H1 (cell line): ENCODE measurements around the gene LPCAT1. TPM values are rescaled to one million over a fixed set of nuclear protein-coding genes. Genes with fewer than 3 reads are reported as not detected.
A peak's percentile ranks its signal among the peaks of the same experiment; 100 is the strongest.

ENCODE experiments used
- CTCF ChIA-PET: fragments of 300-600 bp; sonication (Branson Sonifier 250); formaldehyde crosslinking; loops from one replicate; lab custom pipeline; 2021; ENCODE audit not compliant: partially characterized antibody; lab: Charles Lee
- POLR2A ChIA-PET: fragments of 300-600 bp; sonication (Branson Sonifier 250); formaldehyde crosslinking; loops from one replicate; lab custom pipeline; 2021; ENCODE audit warnings: inconsistent platforms; ENCODE audit not compliant: partially characterized antibody; lab: Charles Lee
- DNase-seq, 2 experiments: peaks; one replicate each; pipeline versions ENCODE4 v3.0.0 to v3.0.0-alpha.2; 2010 to 2022; ENCODE audit warnings: low spot score in 2 of 2, low read depth in 1 of 2, mixed read lengths in 1 of 2
- FAIRE-seq: peaks from 2 replicates; lab custom pipeline; 2011; peaks lifted over from hg19 to GRCh38; lab: Jason Lieb, UNC
- H2AFZ ChIP-seq: 2 replicates; pipeline ENCODE4 v1.8.1; 2012; ENCODE audit warnings: low read length, inconsistent platforms
- H2AK5ac ChIP-seq: 2 replicates; pipeline ENCODE4 v1.6.1; 2013; ENCODE audit warnings: low read depth, low read length
- H2BK120ac ChIP-seq: replicated peaks from 2 replicates; pipeline ENCODE3; 2013; ENCODE audit warnings: low read depth, low read length, inconsistent platforms
- H2BK12ac ChIP-seq: 2 replicates; pipeline ENCODE4 v1.6.1; 2013; ENCODE audit warnings: low read depth, low read length
- H2BK15ac ChIP-seq: 2 replicates; pipeline ENCODE4 v1.6.1; 2013; ENCODE audit warnings: low read length
- H2BK20ac ChIP-seq: 2 replicates; pipeline ENCODE4 v1.6.1; 2013; ENCODE audit warnings: low read length
- H2BK5ac ChIP-seq: 2 replicates; pipeline ENCODE4 v1.6.1; 2013; ENCODE audit warnings: low read depth, low read length
- H3K14ac ChIP-seq: 2 replicates; pipeline ENCODE4 v1.6.1; 2013; ENCODE audit warnings: inconsistent platforms; ENCODE audit not compliant: insufficient read length
- H3K18ac ChIP-seq: 2 replicates; pipeline ENCODE4 v1.6.1; 2013; ENCODE audit warnings: low read length; ENCODE audit errors: extremely low read depth
- H3K23ac ChIP-seq: 2 replicates; pipeline ENCODE4 v1.6.1; 2013; ENCODE audit warnings: inconsistent platforms; ENCODE audit not compliant: insufficient read length
- H3K23me2 ChIP-seq: 2 replicates; pipeline ENCODE4 v1.6.1; 2013; ENCODE audit warnings: low read depth, low read length
- H3K27ac ChIP-seq: 2 replicates; pipeline ENCODE4 v1.6.1; 2011; ENCODE audit warnings: low read depth, low read length, inconsistent platforms
- H3K27me3 ChIP-seq, 4 experiments: replicated peaks in 1 of 4; 1 replicate in 1 of 4; 2 replicates in 3 of 4; pipeline versions ENCODE4 v1.6.1 to v1.8.1; 2011 to 2013; ENCODE audit warnings: low read length in 3 of 4, mild to moderate bottlenecking in 3 of 4, inconsistent platforms in 2 of 4, mixed read lengths in 2 of 4, moderate library complexity in 1 of 4; ENCODE audit not compliant: control insufficient read depth in 3 of 4, insufficient read depth in 3 of 4; ENCODE audit errors: extremely low read depth in 1 of 4
- H3K36me3 ChIP-seq, 4 experiments: 2 replicates each; pipeline versions ENCODE4 v1.6.1 to v1.8.1; 2011 to 2013; ENCODE audit warnings: mild to moderate bottlenecking in 4 of 4, low read length in 3 of 4, moderate library complexity in 2 of 4, control low read depth in 1 of 4, inconsistent platforms in 1 of 4; ENCODE audit not compliant: insufficient read depth in 4 of 4, control insufficient read depth in 2 of 4
- H3K4ac ChIP-seq: replicated peaks from 2 replicates; pipeline ENCODE3; 2013; ENCODE audit warnings: low read length, low read depth, mixed read lengths, inconsistent platforms; ENCODE audit not compliant: insufficient read length
- H3K4me1 ChIP-seq, 4 experiments: replicated peaks in 1 of 4; 1 replicate in 1 of 4; 2 replicates in 3 of 4; pipeline versions ENCODE4 v1.6.1 to v1.8.1; 2011 to 2013; ENCODE audit warnings: low read length in 3 of 4, inconsistent platforms in 2 of 4, mixed read lengths in 1 of 4; ENCODE audit not compliant: insufficient read depth in 4 of 4, control insufficient read depth in 3 of 4
- H3K4me2 ChIP-seq, 2 experiments: 2 replicates each; pipeline versions ENCODE4 v1.6.1 to v1.8.1; 2011 to 2013; ENCODE audit warnings: low read depth in 2 of 2, low read length in 2 of 2, control low read depth in 1 of 2, inconsistent platforms in 1 of 2, mild to moderate bottlenecking in 1 of 2; ENCODE audit not compliant: insufficient read depth in 1 of 2
- H3K4me3 ChIP-seq, 4 experiments: fragments of 200-600, 300-600 bp in 1 of 4; sonication (generic), shearing (Covaris generic), sonication (Bioruptor Twin) in 1 of 4; 2 replicates each; pipeline versions ENCODE4 v1.5.1 to v1.8.1; 2011 to 2016; ENCODE audit warnings: low read length in 4 of 4, low read depth in 3 of 4, control low read depth in 2 of 4, inconsistent platforms in 2 of 4, mild to moderate bottlenecking in 2 of 4, mixed read lengths in 1 of 4, moderate library complexity in 1 of 4; ENCODE audit not compliant: insufficient read depth in 2 of 4; ENCODE audit errors: extremely low read depth in 1 of 4
- H3K56ac ChIP-seq: replicated peaks from 2 replicates; pipeline ENCODE3; 2013; ENCODE audit warnings: low read depth, mild to moderate bottlenecking, mixed read lengths, low read length, inconsistent platforms; ENCODE audit not compliant: insufficient read length
- H3K79me1 ChIP-seq: 2 replicates; pipeline ENCODE4 v1.6.1; 2013; ENCODE audit warnings: low read depth, low read length, control low read depth
- H3K79me2 ChIP-seq, 2 experiments: 2 replicates each; pipeline versions ENCODE4 v1.6.1 to v1.8.1; 2012 to 2013; ENCODE audit warnings: low read length in 2 of 2, mild to moderate bottlenecking in 2 of 2, inconsistent platforms in 1 of 2; ENCODE audit not compliant: insufficient read depth in 2 of 2, control insufficient read depth in 1 of 2
- H3K9ac ChIP-seq, 4 experiments: replicated peaks in 1 of 4; 1 replicate in 1 of 4; 2 replicates in 3 of 4; pipeline versions ENCODE4 v1.6.1 to v1.8.1; 2011 to 2013; ENCODE audit warnings: low read depth in 3 of 4, low read length in 3 of 4, control low read depth in 2 of 4, mild to moderate bottlenecking in 2 of 4, moderate library complexity in 2 of 4, inconsistent platforms in 1 of 4; ENCODE audit errors: extremely low read depth in 1 of 4
- H3K9me3 ChIP-seq, 2 experiments: 2 replicates each; pipeline versions ENCODE4 v1.6.1 to v1.8.1; 2012 to 2013; ENCODE audit warnings: mild to moderate bottlenecking in 2 of 2, moderate library complexity in 2 of 2, control low read depth in 1 of 2, inconsistent platforms in 1 of 2, low read depth in 1 of 2, low read length in 1 of 2, mixed read lengths in 1 of 2; ENCODE audit not compliant: insufficient read depth in 2 of 2
- H4K20me1 ChIP-seq, 2 experiments: replicated peaks in 1 of 2; 2 replicates each; pipeline versions ENCODE3 to v1.8.1; 2011 to 2013; ENCODE audit warnings: inconsistent platforms in 2 of 2, low read length in 2 of 2, mild to moderate bottlenecking in 1 of 2; ENCODE audit not compliant: insufficient read depth in 2 of 2, control insufficient read depth in 1 of 2
- H4K5ac ChIP-seq: 2 replicates; pipeline ENCODE4 v1.6.1; 2013; ENCODE audit warnings: low read length, low read depth, mixed read lengths, inconsistent platforms; ENCODE audit not compliant: insufficient read length
- H4K8ac ChIP-seq: 2 replicates; pipeline ENCODE4 v1.8.0; 2013; ENCODE audit warnings: mild to moderate bottlenecking, moderate library complexity, low read length, inconsistent platforms; ENCODE audit not compliant: insufficient read depth; ENCODE audit errors: extremely low read depth
- H4K91ac ChIP-seq: replicated peaks from 2 replicates; pipeline ENCODE3; 2013; ENCODE audit warnings: low read length, mixed read lengths, inconsistent platforms; ENCODE audit not compliant: insufficient read length
- CBX8 ChIP-seq: fragments of 300-800, 300-1000 bp; sonication (generic); IDR thresholded peaks from 2 replicates; pipeline ENCODE4 v1.7.1; 2016; ENCODE audit warnings: low read depth, low read length, borderline replicate concordance
- EGR1 ChIP-seq: IDR thresholded peaks from 2 replicates; pipeline ENCODE4 v1.6.1; 2011; ENCODE audit warnings: low read depth, low read length, borderline replicate concordance
- POU5F1 ChIP-seq: IDR thresholded peaks from 2 replicates; pipeline ENCODE4 v1.6.1; 2011; ENCODE audit warnings: low read depth, mild to moderate bottlenecking, low read length, moderate library complexity
- SP1 ChIP-seq: IDR thresholded peaks from 2 replicates; pipeline ENCODE4 v1.6.1; 2011; ENCODE audit warnings: low read depth, low read length
- WGBS, 2 experiments: shearing (Covaris generic) in 1 of 2; methylation state at CpG; one replicate each; pipeline versions ENCODE4 v1.1.6 to v1.1.7; 2013 to 2015; ENCODE audit warnings: low lambda C conversion rate in 2 of 2, mixed read lengths in 2 of 2, inconsistent platforms in 1 of 2, low coverage in 1 of 2, missing lambda C conversion rate in 1 of 2; ENCODE audit not compliant: insufficient replicate concordance in 2 of 2, insufficient coverage in 1 of 2, insufficient read length in 1 of 2; ENCODE audit errors: extremely low coverage in 1 of 2, missing lambda C conversion rate in 1 of 2; 5-methylcytosine and 5-hydroxymethylcytosine counted together
- polyA plus RNA-seq, 7 experiments: library from polyadenylated mRNA; depleted of rRNA in 3 of 7; stranded (reverse) in 5 of 7; unstranded in 2 of 7; fragments of >200 nt in 5 of 7; fragments of 200-250 nt in 2 of 7; gene quantifications; 1 replicate in 5 of 7; 2 replicates in 1 of 7; 4 replicates in 1 of 7; pipeline versions ENCODE4 v1.2.1 to v1.2.3, GENCODE V29; 2011 to 2013; ENCODE audit warnings: missing spikeins in 2 of 7, mixed read lengths in 2 of 7
- total RNA-seq: library from RNA; stranded (reverse); fragmentation: NEBNext Ultra II Directional; extraction: Animal tissue kit (Norgen Biotek cat#: 25700); gene quantifications from 2 replicates; pipeline ENCODE4 v1.2.1, GENCODE V29; 2021

The LPCAT1 gene
- total and polyA plus RNA-seq, 2 of the 8 experiments (the other 6 are each of a cell fraction or from before 2014, with no cell fraction given): 107 to 260 TPM

- Histone ChIP-seq H4K20me1 (peaks cover 19 to 35% of the 10 kb centered on the region in 2 experiments), H2BK15ac (peak overlapping the region; percentile 98; the same call in 1 of the 2 replicates), H4K5ac (peak overlapping the region; percentile 32), H2AFZ (no peak overlapping the region), H3K4me1 (peaks cover 17 to 76% (median 60%) of the 10 kb centered on the region in 4 experiments), H3K23me2 (peaks cover 8% of the 10 kb centered on the region; the same call in 1 of the 2 replicates), H3K23ac (no peak overlapping the region), H3K27me3 (no peaks in the 10 kb centered on the region), H3K36me3 (peaks cover 2 to 54% (median 7%) of the 10 kb centered on the region in 4 experiments; a peak in 6 of 8 replicates), H2BK20ac (peak overlapping the region; percentile 75; the same call in 1 of the 2 replicates), H4K8ac (peak overlapping the region; percentile 26; the same call in 1 of the 2 replicates), H2BK12ac (peak overlapping the region; percentile 99), H4K91ac (peak overlapping the region; percentile 83), H3K4ac (peak overlapping the region; percentile 76), H3K14ac (no peak overlapping the region), H3K79me1 (peaks cover 31% of the 10 kb centered on the region), H2AK5ac (peak overlapping the region; percentile 92), H3K4me3 (no peak overlapping the region), H3K9ac (no peak overlapping the region), H2BK120ac (no peak overlapping the region), H3K56ac (no peak overlapping the region), H2BK5ac (peak overlapping the region; percentile 100), H3K9me3 (no peaks in the 10 kb centered on the region), H3K4me2 (peak overlapping the region; percentile 6 to 48; a peak in 1 of 4 replicates), H3K79me2 (peaks cover 32 to 84% of the 10 kb centered on the region in 2 experiments), H3K18ac (peak overlapping the region; percentile 98), H3K27ac (peak overlapping the region; percentile 95; the same call in 1 of the 2 replicates)
- POLR2A ChIA-PET: interaction anchor here (0.5 to 3.8 kb wide), 8 partner anchors 8 to 364 kb away, joined by 3 to 39 read pairs (median 4); no protein-coding TSS in a partner anchor
- CTCF ChIA-PET: interaction anchor here (0.6 to 3.6 kb wide), 7 partner anchors 11 to 89 kb away, joined by 3 to 11 read pairs (median 5); no protein-coding TSS in a partner anchor
- no peak for TF ChIP-seq SP1
- TF ChIP-seq EGR1: no peak
- no peak for TF ChIP-seq CBX8
- TF ChIP-seq POU5F1: no peak
- FAIRE-seq (no peak), DNase-seq (peak in 1 of 2 experiments; percentile 45)
- 85% methylated on average over 19 of the region's 19 CpGs; no CpG with 5 or more reads in 1 of the 2 experiments for WGBS, 2 experiments
Measured at GRCh38 chr5:1516615-1517601, 6.9 kb downstream of the LPCAT1 start.
